ENCODE data around the gene DPP6. TPM values are rescaled to one million over a fixed set of nuclear protein-coding genes. Genes with fewer than 3 reads are reported as not detected.

The DPP6 gene
- total RNA-seq, 2 donors from 2014 or later, result 0.99 to 1.8 TPM

DNA sequence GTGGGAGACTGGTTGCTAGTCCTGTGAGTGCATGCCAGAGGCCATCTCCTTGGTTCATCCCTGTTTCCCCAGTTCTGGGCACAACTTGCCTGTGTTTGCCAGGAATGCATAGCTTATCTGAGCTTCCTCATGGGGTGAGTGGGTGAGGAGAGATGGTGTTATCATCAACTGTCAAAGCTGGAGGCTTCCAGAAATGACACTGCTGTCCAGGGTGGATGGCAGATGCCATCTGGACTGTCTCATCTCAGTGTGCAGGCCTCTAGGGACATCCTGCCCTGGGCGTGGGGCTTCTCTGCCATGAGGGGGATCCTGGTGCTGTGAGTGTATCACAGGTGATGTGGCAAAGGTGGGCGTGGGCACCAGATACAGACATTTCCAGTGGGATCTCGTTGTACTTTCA is 328.6 kb downstream of the DPP6 start:
- 83% methylated on average over 3 of the region's 3 CpGs; no CpG with 5 or more reads in 1 of the 2 donors for WGBS, 2 donors
- TF ChIP-seq, protein P1, sequence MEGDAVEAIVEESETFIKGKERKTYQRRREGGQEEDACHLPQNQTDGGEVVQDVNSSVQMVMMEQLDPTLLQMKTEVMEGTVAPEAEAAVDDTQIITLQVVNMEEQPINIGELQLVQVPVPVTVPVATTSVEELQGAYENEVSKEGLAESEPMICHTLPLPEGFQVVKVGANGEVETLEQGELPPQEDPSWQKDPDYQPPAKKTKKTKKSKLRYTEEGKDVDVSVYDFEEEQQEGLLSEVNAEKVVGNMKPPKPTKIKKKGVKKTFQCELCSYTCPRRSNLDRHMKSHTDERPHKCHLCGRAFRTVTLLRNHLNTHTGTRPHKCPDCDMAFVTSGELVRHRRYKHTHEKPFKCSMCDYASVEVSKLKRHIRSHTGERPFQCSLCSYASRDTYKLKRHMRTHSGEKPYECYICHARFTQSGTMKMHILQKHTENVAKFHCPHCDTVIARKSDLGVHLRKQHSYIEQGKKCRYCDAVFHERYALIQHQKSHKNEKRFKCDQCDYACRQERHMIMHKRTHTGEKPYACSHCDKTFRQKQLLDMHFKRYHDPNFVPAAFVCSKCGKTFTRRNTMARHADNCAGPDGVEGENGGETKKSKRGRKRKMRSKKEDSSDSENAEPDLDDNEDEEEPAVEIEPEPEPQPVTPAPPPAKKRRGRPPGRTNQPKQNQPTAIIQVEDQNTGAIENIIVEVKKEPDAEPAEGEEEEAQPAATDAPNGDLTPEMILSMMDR (IDR thresholded peaks at IDR 0.05), result no peak
- no peak for TF ChIP-seq POLR2A (IDR thresholded peaks at IDR 0.05)
- intact Hi-C loops (cut with DNase I), result no loop called here
- no peaks in the 10 kb centered on the region for H3K27me3 ChIP-seq
- H3K36me3 ChIP-seq (replicated peaks in 1 of 2; ENCODE audit: insufficient read depth in 1 of 2, low read depth in 2 of 2), result no peaks in the 10 kb centered on the region
- no peak for ATAC-seq
- H3K27ac ChIP-seq, result no peak overlapping the region
- no peak for DNase-seq
- H3K9me3 ChIP-seq, result no peaks in the 10 kb centered on the region
- H3K4me3 ChIP-seq, result no peak overlapping the region
- peaks cover 11% of the 10 kb centered on the region for H3K4me1 ChIP-seq

DNA sequence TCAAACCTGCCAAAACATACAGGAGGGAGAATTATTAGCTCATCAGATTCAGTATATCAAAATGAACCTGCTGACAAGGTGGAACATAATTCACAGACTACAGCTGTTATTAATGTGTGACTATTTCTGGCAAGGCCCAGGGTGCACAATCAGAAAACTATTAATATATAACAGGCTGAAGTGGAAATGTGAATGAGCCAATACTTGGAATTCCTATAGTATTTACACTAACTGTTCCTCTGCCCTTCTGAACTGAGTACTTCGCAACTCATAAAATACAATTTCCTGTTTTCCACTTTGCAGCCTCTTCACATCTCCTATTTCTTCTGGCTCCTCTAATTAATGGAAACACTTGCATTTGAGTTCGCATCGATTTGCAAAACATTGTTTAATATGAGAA is 330.8 kb downstream of the DPP6 start:
- no peaks in the 10 kb centered on the region for H3K27me3 ChIP-seq
- H3K4me3 ChIP-seq, result no peak overlapping the region
- TF ChIP-seq, protein P1 (IDR thresholded peaks at IDR 0.05), result no peak
- TF ChIP-seq POLR2A (IDR thresholded peaks at IDR 0.05), result no peak
- DNase-seq (peak in 3 of 4 donors; percentile 17 to 52 (median 50)), ATAC-seq (peak; percentile 92)
- intact Hi-C loops (cut with DNase I), result no loop called here
- no peaks in the 10 kb centered on the region for H3K36me3 ChIP-seq (replicated peaks in 1 of 2; ENCODE audit: insufficient read depth in 1 of 2, low read depth in 2 of 2)
- H3K27ac ChIP-seq, result peak overlapping the region in 1 of 4 donors; percentile 53
- peaks cover 11% of the 10 kb centered on the region for H3K4me1 ChIP-seq
- 8 to 34% methylated on average over 3 of the region's 3 CpGs for WGBS, 2 donors
- H3K9me3 ChIP-seq, result no peaks in the 10 kb centered on the region

DNA sequence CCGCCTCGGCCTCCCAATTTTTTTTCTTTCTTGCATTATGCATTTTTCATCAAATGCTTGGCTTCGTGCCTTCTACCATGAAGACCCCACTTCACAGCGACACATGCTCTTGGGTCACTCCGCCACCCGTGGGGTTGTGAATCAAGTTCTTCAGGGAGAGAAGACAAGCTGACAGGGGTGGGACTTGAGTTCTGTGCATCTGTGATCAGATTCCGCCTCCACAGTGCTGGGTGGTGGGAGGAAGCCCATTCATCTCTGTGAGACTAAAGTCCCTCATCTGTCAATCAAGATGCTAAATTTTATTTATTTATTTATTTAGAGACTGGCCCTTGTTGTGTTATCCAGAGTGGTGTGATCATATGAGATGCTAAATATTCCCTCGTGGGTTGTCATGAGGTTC is 333.0 kb downstream of the DPP6 start:
- ATAC-seq (no peak), DNase-seq (no peak)
- intact Hi-C loops (cut with DNase I), result no loop called here
- peaks cover 15% of the 10 kb centered on the region for H3K4me1 ChIP-seq
- no peaks in the 10 kb centered on the region for H3K36me3 ChIP-seq (replicated peaks in 1 of 2; ENCODE audit: insufficient read depth in 1 of 2, low read depth in 2 of 2)
- H3K4me3 ChIP-seq, result no peak overlapping the region
- TF ChIP-seq POLR2A (IDR thresholded peaks at IDR 0.05), result no peak
- TF ChIP-seq, protein P1 (IDR thresholded peaks at IDR 0.05), result no peak
- H3K27me3 ChIP-seq, result no peaks in the 10 kb centered on the region
- 77 to 84% methylated on average over 8 of the region's 8 CpGs for WGBS, 2 donors
- no peaks in the 10 kb centered on the region for H3K9me3 ChIP-seq
- no peak overlapping the region for H3K27ac ChIP-seq

DNA sequence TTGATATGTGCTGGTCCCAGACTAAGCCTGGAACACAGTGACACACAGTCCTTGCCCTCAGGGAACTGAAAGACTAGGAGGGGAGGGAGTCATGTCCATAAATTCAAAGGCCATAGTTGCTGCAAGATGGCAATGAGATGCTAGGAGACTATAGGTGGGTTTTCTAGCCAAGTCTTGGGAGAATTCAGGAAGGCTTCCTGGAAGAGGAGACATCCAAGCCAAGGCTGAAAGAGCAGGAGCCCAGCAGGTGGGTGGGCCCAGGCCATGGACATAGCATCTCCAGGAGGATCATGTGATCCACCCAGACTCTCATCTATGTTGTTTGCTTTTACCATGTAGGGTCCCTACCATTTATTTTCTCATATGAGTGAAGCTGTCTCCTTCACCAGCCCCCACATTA is 335.1 kb downstream of the DPP6 start:
- no peak for DNase-seq
- intact Hi-C loops (cut with DNase I), result no loop called here
- TF ChIP-seq, protein P1 (IDR thresholded peaks at IDR 0.05), result no peak
- no peak for TF ChIP-seq POLR2A (IDR thresholded peaks at IDR 0.05)
- H3K27ac ChIP-seq, result no peak overlapping the region
- H3K9me3 ChIP-seq, result no peaks in the 10 kb centered on the region
- no peak overlapping the region for H3K4me3 ChIP-seq
- no peaks in the 10 kb centered on the region for H3K36me3 ChIP-seq (replicated peaks in 1 of 2; ENCODE audit: insufficient read depth in 1 of 2, low read depth in 2 of 2)
- H3K4me1 ChIP-seq, result peaks cover 15% of the 10 kb centered on the region
- no peaks in the 10 kb centered on the region for H3K27me3 ChIP-seq
- ATAC-seq, result no peak

- Histone ChIP-seq H3K4me3 (no peak overlapping the region), H3K27me3 (no peaks in the 10 kb centered on the region), H3K4me1 (peaks cover 5% of the 10 kb centered on the region), H3K36me3 (replicated peaks in 1 of 2; ENCODE audit: insufficient read depth in 1 of 2, low read depth in 2 of 2) (no peaks in the 10 kb centered on the region), H3K27ac (no peak overlapping the region), H3K9me3 (no peaks in the 10 kb centered on the region)
- ATAC-seq (no peak), DNase-seq (no peak)
- intact Hi-C loops (cut with DNase I), result no loop called here
- WGBS, 2 donors, result 46 to 60% methylated on average over 4 of the region's 4 CpGs
- no peak for TF ChIP-seq POLR2A (IDR thresholded peaks at IDR 0.05)
- TF ChIP-seq, protein P1 (IDR thresholded peaks at IDR 0.05), result no peak
Measured at GRCh38 chr7:154388412-154388811, 336.2 kb downstream of the DPP6 start.
